ENCODE measurements around the gene PPY.

GRCh38 chr17:43912635-43913304 is 29.5 kb downstream of the PPY start:
- TF ChIP-seq CTCF (IDR thresholded peaks at IDR 0.05; ENCODE audit: low read length) (no peak), EZH2 (IDR thresholded peaks at IDR 0.05; ENCODE audit: borderline replicate concordance, low read length) (no peak)
